GM18502 (cell line): ENCODE results near the gene ARHGEF40.

ENCODE experiments used
- ATAC-seq: cut with Tn5 transposase; IDR thresholded peaks from one replicate; pipeline ENCODE4 v1.9.1; 2021; ENCODE audit warnings: mild to moderate bottlenecking; ENCODE audit not compliant: unreplicated experiment, poor library complexity

The ARHGEF40 gene

GRCh38 chr14:21058903-21059302 lies 11.2 kb upstream of the ARHGEF40 start:
- ATAC-seq: no peak

GRCh38 chr14:21059842-21060613 lies 10.1 kb upstream of the ARHGEF40 start:
- no peak for ATAC-seq

- ATAC-seq: no peak
These were observed 9.3 kb upstream of the ARHGEF40 start for GRCh38 chr14:21060614-21061346.

DNA sequence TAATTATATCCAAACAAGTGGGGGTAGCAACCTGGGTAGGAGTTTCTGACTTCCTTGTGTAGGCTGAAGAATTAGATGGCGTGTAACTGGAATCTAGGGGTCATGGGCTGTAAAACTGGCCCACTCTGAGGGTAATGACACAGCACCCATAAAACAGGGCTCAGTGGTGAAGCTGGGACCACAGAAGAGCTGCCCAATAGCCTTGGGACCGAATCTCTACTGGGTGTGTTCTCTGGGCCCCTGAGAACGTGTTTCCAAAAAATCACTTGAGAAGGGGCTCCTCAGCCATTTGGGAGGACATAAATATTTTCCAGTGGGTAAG lies 8.8 kb upstream of the ARHGEF40 start:
- no peak for ATAC-seq

DNA sequence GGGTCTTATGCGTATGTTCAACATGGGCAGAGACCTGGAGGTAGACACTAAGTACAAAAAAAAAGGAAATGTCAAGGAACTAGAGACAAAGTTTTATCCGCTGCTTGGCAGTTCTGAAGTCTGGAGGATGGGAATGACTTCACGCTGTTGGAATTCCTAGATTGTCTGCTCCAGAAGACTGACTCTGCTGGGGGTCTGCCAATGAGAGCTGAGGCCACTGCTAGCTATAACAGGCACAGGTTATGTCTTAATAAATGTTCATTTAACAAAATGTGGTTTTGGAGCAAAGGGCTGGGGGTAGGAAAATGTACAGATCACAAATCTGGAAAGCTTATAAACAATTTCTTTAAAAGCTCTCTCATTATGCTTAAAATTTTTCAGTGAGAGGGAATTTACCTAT lies 6.6 kb upstream of the ARHGEF40 start:
- ATAC-seq: no peak

DNA sequence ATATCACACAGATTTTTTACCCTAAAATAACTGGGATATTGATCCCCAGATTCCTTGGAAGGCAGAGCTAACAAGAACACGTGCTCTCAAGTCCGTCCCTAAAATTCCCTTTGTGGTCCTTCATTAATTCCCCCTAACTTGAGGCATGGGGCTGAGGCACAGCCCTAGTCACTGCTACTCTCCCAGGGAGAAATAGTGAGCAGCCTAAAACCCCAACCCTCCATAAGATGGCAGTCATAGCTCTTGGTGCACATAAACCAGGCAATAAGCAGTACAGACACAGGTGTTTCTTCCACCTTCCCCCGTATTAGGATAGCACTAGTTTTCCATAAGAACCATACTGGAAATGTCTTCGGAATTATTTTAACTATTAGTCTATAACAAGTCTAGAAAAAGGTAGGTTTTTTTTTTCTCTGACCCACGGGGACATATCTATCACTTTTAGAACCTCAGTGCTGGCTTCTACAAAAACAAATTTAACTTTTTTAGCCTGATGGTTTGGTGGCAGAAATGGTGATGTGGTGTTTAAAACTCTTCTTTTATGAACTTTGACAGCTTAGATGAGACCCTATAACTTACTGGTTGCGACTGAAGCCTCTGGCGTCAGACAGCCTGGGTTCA lies 3.1 kb upstream of the ARHGEF40 start:
- no peak for ATAC-seq

- ATAC-seq: no peak
These were observed 1.4 kb upstream of the ARHGEF40 start for GRCh38 chr14:21068521-21069387.

DNA sequence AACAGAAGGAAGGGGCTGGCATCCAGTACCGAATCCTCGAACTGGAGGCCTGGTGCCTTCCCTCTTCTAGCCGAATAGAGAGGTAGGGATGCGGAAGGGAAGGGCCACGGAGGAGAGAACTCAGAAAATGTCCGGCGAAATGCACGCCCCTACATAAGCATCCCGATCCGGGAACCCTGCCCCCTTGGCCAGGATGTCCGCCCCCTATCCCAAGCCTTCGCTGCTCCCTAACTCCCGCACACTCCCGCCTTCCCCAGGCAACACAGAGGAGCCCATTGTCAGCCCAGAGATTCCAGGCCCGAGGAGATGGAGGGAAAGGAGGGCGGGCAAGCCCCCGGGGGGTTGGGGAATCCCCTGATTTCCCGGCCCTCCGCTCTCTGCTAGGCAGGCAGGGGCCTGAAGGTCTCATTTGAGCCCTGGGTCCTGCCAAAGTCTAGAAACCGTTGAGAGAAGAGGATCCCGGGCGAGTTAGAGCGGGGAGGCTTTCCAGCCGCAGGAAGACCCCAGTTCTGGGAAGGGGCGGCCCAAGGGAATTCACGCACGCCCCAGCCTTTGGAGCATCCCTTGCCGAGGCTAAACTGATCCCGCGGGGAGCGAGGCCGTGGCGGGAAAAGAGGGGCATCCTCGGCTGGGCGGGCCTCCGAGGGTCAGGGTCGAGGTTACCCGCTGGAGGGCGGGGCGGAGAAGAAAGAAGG lies 569 bp upstream of the ARHGEF40 start:
- no peak for ATAC-seq

- no peak for ATAC-seq
These were observed 613 bp downstream of the ARHGEF40 start for GRCh38 chr14:21070610-21071224.

GRCh38 chr14:21071225-21072030 lies 1.3 kb downstream of the ARHGEF40 start:
- ATAC-seq: peak; percentile 78

DNA sequence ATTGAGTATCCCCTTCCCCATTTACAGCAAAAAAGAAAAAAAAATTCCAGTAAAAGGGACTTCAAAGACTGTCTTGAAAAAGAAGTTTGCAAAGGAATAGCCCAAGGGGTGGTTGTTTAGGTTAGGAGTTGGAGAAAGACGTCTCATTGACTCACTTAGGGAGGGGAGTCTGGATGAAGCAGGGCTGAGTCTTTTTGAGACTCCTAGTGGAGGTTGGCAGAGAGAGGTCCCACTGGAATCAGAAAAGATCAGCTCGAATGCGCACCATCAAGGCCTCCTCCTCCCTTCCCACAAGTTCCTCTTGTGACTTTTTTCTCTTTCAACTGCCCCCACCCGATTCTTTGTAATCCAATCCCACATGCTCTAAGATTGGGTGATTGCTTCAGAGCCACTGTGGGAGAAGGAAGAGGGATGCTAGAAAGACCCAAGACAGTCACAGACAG lies 1.9 kb downstream of the ARHGEF40 start:
- ATAC-seq: no peak

DNA sequence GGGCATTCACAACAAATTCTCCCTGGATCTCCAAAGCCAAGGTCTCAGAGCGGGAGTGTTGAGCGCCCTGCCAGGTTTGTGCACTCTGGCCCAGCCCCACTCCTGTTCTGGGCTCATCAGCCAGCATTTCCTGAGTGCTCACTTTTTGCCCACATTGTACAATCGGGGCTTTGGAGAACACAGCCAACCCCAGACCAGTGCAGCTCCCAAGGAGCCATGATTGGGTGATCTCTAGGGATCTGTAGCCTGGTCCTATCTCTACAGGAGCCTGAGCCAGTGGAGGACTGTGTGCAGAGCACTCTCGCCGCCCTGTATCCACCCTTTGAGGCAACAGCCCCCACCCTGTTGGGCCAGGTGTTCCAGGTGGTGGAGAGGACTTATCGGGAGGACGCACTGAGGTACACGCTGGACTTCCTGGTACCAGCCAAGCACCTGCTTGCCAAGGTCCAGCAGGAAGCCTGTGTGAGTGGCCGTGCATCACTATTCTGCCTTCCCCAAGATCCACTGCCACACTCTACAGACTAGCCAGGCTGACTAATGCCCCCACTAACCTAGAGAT lies 2.8 kb downstream of the ARHGEF40 start:
- ATAC-seq: no peak

DNA sequence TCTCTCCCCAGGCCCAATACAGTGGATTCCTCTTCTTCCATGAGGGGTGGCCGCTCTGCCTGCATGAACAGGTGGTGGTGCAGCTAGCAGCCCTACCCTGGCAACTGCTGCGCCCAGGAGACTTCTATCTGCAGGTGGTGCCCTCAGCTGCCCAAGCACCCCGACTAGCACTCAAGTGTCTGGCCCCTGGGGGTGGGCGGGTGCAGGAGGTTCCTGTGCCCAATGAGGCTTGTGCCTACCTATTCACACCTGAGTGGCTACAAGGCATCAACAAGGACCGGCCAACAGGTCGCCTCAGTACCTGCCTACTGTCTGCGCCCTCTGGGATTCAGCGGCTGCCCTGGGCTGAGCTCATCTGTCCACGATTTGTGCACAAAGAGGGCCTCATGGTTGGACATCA lies 3.8 kb downstream of the ARHGEF40 start:
- no peak for ATAC-seq

DNA sequence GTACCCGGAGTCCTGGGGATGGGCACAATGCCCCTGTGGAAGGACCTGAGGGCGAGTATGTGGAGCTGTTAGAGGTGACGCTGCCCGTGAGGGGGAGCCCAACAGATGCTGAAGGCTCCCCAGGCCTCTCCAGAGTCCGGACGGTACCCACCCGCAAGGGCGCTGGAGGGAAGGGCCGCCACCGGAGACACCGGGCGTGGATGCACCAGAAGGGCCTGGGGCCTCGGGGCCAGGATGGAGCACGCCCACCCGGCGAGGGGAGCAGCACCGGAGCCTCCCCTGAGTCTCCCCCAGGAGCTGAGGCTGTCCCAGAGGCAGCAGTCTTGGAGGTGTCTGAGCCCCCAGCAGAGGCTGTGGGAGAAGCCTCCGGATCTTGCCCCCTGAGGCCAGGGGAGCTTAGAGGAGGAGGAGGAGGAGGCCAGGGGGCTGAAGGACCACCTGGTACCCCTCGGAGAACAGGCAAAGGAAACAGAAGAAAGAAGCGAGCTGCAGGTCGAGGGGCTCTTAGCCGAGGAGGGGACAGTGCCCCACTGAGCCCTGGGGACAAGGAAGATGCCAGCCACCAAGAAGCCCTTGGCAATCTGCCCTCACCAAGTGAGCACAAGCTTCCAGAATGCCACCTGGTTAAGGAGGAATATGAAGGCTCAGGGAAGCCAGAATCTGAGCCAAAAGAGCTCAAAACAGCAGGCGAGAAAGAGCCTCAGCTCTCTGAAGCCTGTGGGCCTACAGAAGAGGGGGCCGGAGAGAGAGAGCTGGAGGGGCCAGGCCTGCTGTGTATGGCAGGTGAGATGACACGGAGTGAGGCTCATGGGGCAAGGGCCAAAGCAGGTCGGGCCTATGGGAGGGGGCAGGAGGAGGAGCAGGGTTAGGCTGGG lies 4.5 kb downstream of the ARHGEF40 start:
- no peak for ATAC-seq

DNA sequence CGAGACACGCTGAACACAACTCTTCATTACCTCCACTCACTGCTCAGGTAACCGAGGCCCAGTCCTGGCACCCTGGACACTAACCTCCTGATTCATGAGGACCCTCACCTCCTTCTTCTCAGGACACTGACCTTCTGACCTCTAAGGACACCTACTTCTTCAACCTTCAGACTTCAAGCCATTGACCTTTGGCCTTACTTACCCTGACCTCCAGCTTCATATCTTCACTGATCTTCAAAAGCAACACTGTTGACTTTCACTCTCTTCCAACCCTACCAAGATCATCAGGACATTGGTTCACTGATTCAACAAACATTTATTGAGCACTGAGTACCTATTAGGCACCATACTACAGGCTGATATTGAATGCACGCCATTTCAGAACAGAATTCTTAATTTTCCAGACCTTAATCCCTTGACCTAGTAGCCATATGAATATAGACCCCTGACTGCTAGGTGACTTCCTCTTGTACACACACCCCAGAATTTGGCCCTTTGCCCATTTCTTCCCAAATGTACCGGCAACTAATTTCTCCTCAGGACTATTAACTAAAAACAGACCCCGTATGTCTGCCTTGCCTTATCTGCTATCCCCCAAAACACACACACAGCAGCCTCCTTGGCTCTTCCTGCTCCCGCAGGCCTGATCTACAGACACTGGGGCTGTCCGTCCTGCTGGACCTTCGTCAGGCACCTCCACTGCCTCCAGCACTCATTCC lies 5.8 kb downstream of the ARHGEF40 start:
- ATAC-seq: no peak

- no peak for ATAC-seq
These were observed 7.6 kb downstream of the ARHGEF40 start for GRCh38 chr14:21077672-21078071.

- ATAC-seq: no peak
These were observed 8.2 kb downstream of the ARHGEF40 start for GRCh38 chr14:21078287-21078686.
